IMR-90 (cell line): Measurements from ENCODE around the gene C11orf86. TPM values are rescaled to one million over a fixed set of nuclear protein-coding genes. Genes with fewer than 3 reads are reported as not detected.
"Not testable (repeated sequence)": the region's sequence is repeated elsewhere in the genome, so short reads cannot be mapped to it uniquely, and the experiment has no call there.

Source experiments
- ATAC-seq: fragments of 200-7000 bp; cut with Tn5 transposase; 2 replicates; pipeline ENCODE4 v1.9.1; 2020; ENCODE audit warnings: low read depth, mild to moderate bottlenecking, moderate library complexity
- BruUV-seq: library from RNA; stranded (reverse); fragments of 400-500 nt; replicated peaks from 2 replicates; lab custom pipeline; 2021; lab: Mats Ljungman, UMichigan
- CTCF ChIA-PET: fragments of 300-600 bp; formaldehyde crosslinking; extraction: SDS; loops from one replicate; lab custom pipeline; 2021; ENCODE audit warnings: antibody characterized with exemption; lab: Yijun Ruan, JAX
- POLR2A ChIA-PET: fragments of 300-600 bp; sonication (Branson Sonifier 250); formaldehyde crosslinking; loops from one replicate; lab custom pipeline; 2022; ENCODE audit warnings: antibody characterized with exemption; ENCODE audit not compliant: unreplicated experiment; lab: Charles Lee
- DNase-seq: peaks from one replicate; pipeline ENCODE4 v3.0.0; 2013
- H2AFZ ChIP-seq: replicated peaks from 2 replicates; pipeline ENCODE3; 2013; ENCODE audit warnings: low read length, mild to moderate bottlenecking; ENCODE audit not compliant: poor library complexity
- H2AK5ac ChIP-seq: 2 replicates; pipeline ENCODE4 v1.6.1; 2013; ENCODE audit warnings: low read depth, low read length, inconsistent platforms
- H2AK9ac ChIP-seq: replicated peaks from 2 replicates; pipeline ENCODE3; 2013; ENCODE audit warnings: mild to moderate bottlenecking, low read depth, low read length, moderate library complexity; ENCODE audit not compliant: poor library complexity
- H2BK120ac ChIP-seq: 2 replicates; pipeline ENCODE4 v1.6.1; 2013; ENCODE audit warnings: low read depth, low read length, inconsistent platforms
- H2BK15ac ChIP-seq: 3 replicates; pipeline ENCODE4 v1.6.1; 2013; ENCODE audit warnings: low read depth, low read length, inconsistent platforms
- H2BK20ac ChIP-seq: 2 replicates; pipeline ENCODE4 v1.6.1; 2013; ENCODE audit warnings: low read depth, mild to moderate bottlenecking, inconsistent platforms, low read length, moderate library complexity
- H2BK5ac ChIP-seq: 2 replicates; pipeline ENCODE4 v1.6.1; 2013; ENCODE audit warnings: mild to moderate bottlenecking, low read depth, low read length, inconsistent platforms; ENCODE audit not compliant: poor library complexity, severe bottlenecking
- H3K14ac ChIP-seq: replicated peaks from 2 replicates; pipeline ENCODE4 v1.6.1; 2013; ENCODE audit warnings: low read depth, low read length, inconsistent platforms
- H3K18ac ChIP-seq: 2 replicates; pipeline ENCODE4 v1.6.1; 2013; ENCODE audit warnings: low read depth, low read length, control low read depth
- H3K23ac ChIP-seq: 2 replicates; pipeline ENCODE4 v1.6.1; 2013; ENCODE audit warnings: low read depth, low read length, inconsistent platforms
- H3K27ac ChIP-seq: 2 replicates; pipeline ENCODE4 v1.5.1; 2013; ENCODE audit warnings: mild to moderate bottlenecking, control low read depth, low read length; ENCODE audit not compliant: insufficient read depth
- H3K27me3 ChIP-seq: 2 replicates; pipeline ENCODE4 v1.6.1; 2013; ENCODE audit warnings: low read length; ENCODE audit not compliant: control insufficient read depth, insufficient read depth
- H3K36me3 ChIP-seq: 2 replicates; pipeline ENCODE4 v1.6.1; 2013; ENCODE audit warnings: low read length, mixed read lengths; ENCODE audit not compliant: control insufficient read depth, insufficient read depth
- H3K4ac ChIP-seq: 2 replicates; pipeline ENCODE4 v1.6.1; 2013; ENCODE audit warnings: low read depth, low read length, inconsistent platforms
- H3K4me1 ChIP-seq: 2 replicates; pipeline ENCODE4 v1.6.1; 2013; ENCODE audit warnings: low read length, mixed read lengths; ENCODE audit not compliant: control insufficient read depth, insufficient read depth
- H3K4me2 ChIP-seq: 2 replicates; pipeline ENCODE4 v1.6.1; 2013; ENCODE audit warnings: low read depth, mild to moderate bottlenecking, control low read depth, low read length, moderate library complexity
- H3K4me3 ChIP-seq: 2 replicates; pipeline ENCODE4 v1.5.1; 2013; ENCODE audit warnings: low read depth, mild to moderate bottlenecking, control low read depth, low read length, moderate library complexity; ENCODE audit not compliant: insufficient read depth
- H3K56ac ChIP-seq: 2 replicates; pipeline ENCODE4 v1.6.1; 2013; ENCODE audit warnings: low read length, inconsistent platforms; ENCODE audit not compliant: insufficient read depth; ENCODE audit errors: extremely low read depth
- H3K79me1 ChIP-seq, 2 experiments: 2 replicates each; pipeline ENCODE4 v1.6.1; 2013; ENCODE audit warnings: low read length in 2 of 2, inconsistent platforms in 1 of 2, low read depth in 1 of 2
- H3K9ac ChIP-seq: 2 replicates; pipeline ENCODE4 v1.6.1; 2013; ENCODE audit warnings: low read depth, low read length, control low read depth
- H3K9me1 ChIP-seq: 2 replicates; pipeline ENCODE4 v1.6.1; 2013; ENCODE audit warnings: low read length, inconsistent platforms; ENCODE audit not compliant: insufficient read depth
- H3K9me3 ChIP-seq: 2 replicates; pipeline ENCODE4 v1.6.1; 2013; ENCODE audit warnings: low read length; ENCODE audit not compliant: control insufficient read depth, insufficient read depth
- H4K20me1 ChIP-seq: 2 replicates; pipeline ENCODE4 v1.6.1; 2013; ENCODE audit warnings: low read length, inconsistent platforms; ENCODE audit not compliant: insufficient read depth
- H4K5ac ChIP-seq: 2 replicates; pipeline ENCODE4 v1.6.1; 2013; ENCODE audit warnings: mild to moderate bottlenecking, low read depth, low read length, control low read depth
- H4K8ac ChIP-seq, 2 experiments: 2 replicates each; pipeline ENCODE4 v1.6.1; 2013; ENCODE audit warnings: low read depth in 2 of 2, low read length in 2 of 2, control low read depth in 1 of 2, inconsistent platforms in 1 of 2
- H4K91ac ChIP-seq: 2 replicates; pipeline ENCODE4 v1.6.1; 2013; ENCODE audit warnings: low read depth, low read length, inconsistent platforms; ENCODE audit not compliant: insufficient read depth
- WGBS, 2 experiments: methylation state at CpG; one replicate each; pipeline versions ENCODE4 v1.1.5 to v1.1.7; 2013; ENCODE audit warnings: missing lambda C conversion rate in 2 of 2; ENCODE audit not compliant: insufficient read length in 1 of 2; ENCODE audit errors: extremely low coverage in 2 of 2; 5-methylcytosine and 5-hydroxymethylcytosine counted together
- dilution Hi-C: fragments of 300-500 bp; cut with HindIII; formaldehyde crosslinking; loops from one replicate; pipeline ENCODE4 v1.14.3; 2018; ENCODE audit warnings: low sequenced_read_pairs; ENCODE audit not compliant: unreplicated experiment
- in situ Hi-C: fragments of 300-500 bp; cut with MboI; formaldehyde crosslinking; loops from 3 replicates; pipeline ENCODE4 v1.14.3; 2019; ENCODE audit warnings: low sequenced_read_pairs, inconsistent platforms, mixed read lengths
- intact Hi-C: fragments of 100-400 bp; cut with micrococcal nuclease; formaldehyde crosslinking; loops from 2 replicates; pipeline ENCODE4 v1.10.0; 2022
- polyA plus RNA-seq, 3 experiments: library from polyadenylated mRNA; depleted of rRNA; stranded (reverse); fragments of >200 nt; gene quantifications; 2 replicates each; pipeline ENCODE4 v1.2.3, GENCODE V29; 2012; ENCODE audit warnings: low replicate concordance in 1 of 3
- total RNA-seq: library from RNA; depleted of rRNA; stranded (reverse); fragments of >200 nt; gene quantifications from 2 replicates; pipeline ENCODE4 v1.2.3, GENCODE V29; 2012

The C11orf86 gene
- total and polyA plus RNA-seq, 2 of the 4 experiments (the other 2 are of a cell fraction) = not detected

GRCh38 chr11:66988741-66989140 lies 13.6 kb downstream of the C11orf86 start:
- BruUV-seq, H3K18ac ChIP-seq, H4K8ac ChIP-seq, H2BK120ac ChIP-seq, DNase-seq, H2AFZ ChIP-seq, POLR2A ChIA-PET, H4K91ac ChIP-seq, intact Hi-C loops, H3K14ac ChIP-seq, H2AK5ac ChIP-seq, in situ Hi-C loops, H3K56ac ChIP-seq, H3K9ac ChIP-seq, H3K9me3 ChIP-seq, H3K27ac ChIP-seq, dilution Hi-C loops, H3K23ac ChIP-seq, H3K4me3 ChIP-seq, H3K4ac ChIP-seq, H2AK9ac ChIP-seq, H3K79me1 ChIP-seq, H2BK5ac ChIP-seq, H2BK15ac ChIP-seq, H3K9me1 ChIP-seq, H2BK20ac ChIP-seq, H3K27me3 ChIP-seq, H4K20me1 ChIP-seq, H3K4me2 ChIP-seq, H3K36me3 ChIP-seq, H4K5ac ChIP-seq, ATAC-seq, H3K4me1 ChIP-seq, CTCF ChIA-PET: not testable (repeated sequence)
- WGBS, 2 experiments = 100% methylated on average over 6 of the region's 28 CpGs; no CpG with 5 or more reads in 1 of the 2 experiments

GRCh38 chr11:66989360-66989759 lies 14.3 kb downstream of the C11orf86 start:
- H3K36me3 ChIP-seq, H4K5ac ChIP-seq, H2AK9ac ChIP-seq, H3K9me1 ChIP-seq, H2AFZ ChIP-seq, H2BK120ac ChIP-seq, DNase-seq, H4K8ac ChIP-seq, POLR2A ChIA-PET, H2BK5ac ChIP-seq, in situ Hi-C loops, ATAC-seq, H2BK15ac ChIP-seq, H4K91ac ChIP-seq, H3K18ac ChIP-seq, H3K4me1 ChIP-seq, H3K27ac ChIP-seq, H3K79me1 ChIP-seq, H3K56ac ChIP-seq, H3K4ac ChIP-seq, H4K20me1 ChIP-seq, H3K4me3 ChIP-seq, H3K23ac ChIP-seq, H2BK20ac ChIP-seq, BruUV-seq, intact Hi-C loops, H3K27me3 ChIP-seq, H3K9ac ChIP-seq, CTCF ChIA-PET, H3K4me2 ChIP-seq, H2AK5ac ChIP-seq, H3K9me3 ChIP-seq, H3K14ac ChIP-seq, dilution Hi-C loops: not testable (repeated sequence)
- WGBS, 2 experiments = 80% methylated on average over 1 of the region's 9 CpGs; no CpG with 5 or more reads in 1 of the 2 experiments
